GM12873 (cell line): ENCODE data around the gene ALOX12B.

Experiments
- TF ChIP-seq, protein P1 (sequence below): IDR thresholded peaks from 2 replicates; pipeline ENCODE4 v1.5.1; 2012; ENCODE audit warnings: low read depth, mild to moderate bottlenecking, moderate library complexity, low read length, control low read depth; ENCODE audit not compliant: insufficient read depth; ENCODE audit errors: missing control alignments

Gene ALOX12B

DNA sequence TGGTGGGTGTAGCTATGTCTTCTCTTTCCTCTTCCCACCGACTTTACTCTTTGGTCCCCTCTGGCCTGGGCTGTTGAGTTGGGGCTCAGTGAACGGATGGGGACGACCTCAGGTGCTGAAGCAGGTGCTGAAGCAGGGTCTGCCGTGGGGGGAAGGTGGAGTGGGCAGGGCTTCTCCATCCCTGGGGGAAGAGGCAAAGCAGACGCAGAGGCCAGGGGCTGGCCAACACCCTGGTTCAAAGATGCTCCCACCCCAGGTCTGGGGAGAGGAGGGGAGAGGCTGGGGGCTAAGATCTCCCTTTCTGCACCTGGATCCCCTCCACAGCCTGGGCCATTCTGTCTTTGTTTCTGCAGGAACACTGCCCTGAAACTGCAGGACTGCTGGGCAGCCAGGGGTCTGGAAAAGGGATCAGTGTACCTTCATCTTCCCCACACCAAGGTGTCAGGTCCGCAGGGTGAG lies 22.9 kb downstream of the ALOX12B start:
- TF ChIP-seq, protein P1, sequence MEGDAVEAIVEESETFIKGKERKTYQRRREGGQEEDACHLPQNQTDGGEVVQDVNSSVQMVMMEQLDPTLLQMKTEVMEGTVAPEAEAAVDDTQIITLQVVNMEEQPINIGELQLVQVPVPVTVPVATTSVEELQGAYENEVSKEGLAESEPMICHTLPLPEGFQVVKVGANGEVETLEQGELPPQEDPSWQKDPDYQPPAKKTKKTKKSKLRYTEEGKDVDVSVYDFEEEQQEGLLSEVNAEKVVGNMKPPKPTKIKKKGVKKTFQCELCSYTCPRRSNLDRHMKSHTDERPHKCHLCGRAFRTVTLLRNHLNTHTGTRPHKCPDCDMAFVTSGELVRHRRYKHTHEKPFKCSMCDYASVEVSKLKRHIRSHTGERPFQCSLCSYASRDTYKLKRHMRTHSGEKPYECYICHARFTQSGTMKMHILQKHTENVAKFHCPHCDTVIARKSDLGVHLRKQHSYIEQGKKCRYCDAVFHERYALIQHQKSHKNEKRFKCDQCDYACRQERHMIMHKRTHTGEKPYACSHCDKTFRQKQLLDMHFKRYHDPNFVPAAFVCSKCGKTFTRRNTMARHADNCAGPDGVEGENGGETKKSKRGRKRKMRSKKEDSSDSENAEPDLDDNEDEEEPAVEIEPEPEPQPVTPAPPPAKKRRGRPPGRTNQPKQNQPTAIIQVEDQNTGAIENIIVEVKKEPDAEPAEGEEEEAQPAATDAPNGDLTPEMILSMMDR = no peak

- TF ChIP-seq, protein P1 = no peak
Observed at GRCh38 chr17:8063761-8064534, 23.6 kb downstream of the ALOX12B start.

GRCh38 chr17:8062807-8063483 lies 24.6 kb downstream of the ALOX12B start:
- TF ChIP-seq, protein P1 = no peak

DNA sequence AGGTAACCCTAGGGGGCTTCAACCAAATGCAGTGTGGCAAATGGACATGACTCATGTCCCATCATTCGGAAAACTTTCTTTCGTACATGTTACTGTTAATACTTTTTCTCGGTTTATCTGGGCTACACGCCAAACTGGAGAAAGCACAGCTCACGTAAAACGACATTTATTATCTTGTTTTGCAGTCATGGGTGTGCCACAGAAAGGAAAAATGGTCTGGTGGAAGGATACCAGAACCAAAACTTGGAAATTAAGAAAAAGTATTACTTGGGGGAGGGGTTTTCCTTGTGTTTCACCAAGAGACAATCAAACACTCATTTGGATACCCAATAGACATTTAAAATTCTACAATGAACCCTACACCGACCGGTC lies 25.1 kb downstream of the ALOX12B start:
- TF ChIP-seq, protein P1 = no peak

- TF ChIP-seq, protein P1 = peak; percentile 72
Observed at GRCh38 chr17:8060274-8060673, 27.2 kb downstream of the ALOX12B start.

GRCh38 chr17:8059131-8059530 lies 28.4 kb downstream of the ALOX12B start:
- TF ChIP-seq, protein P1 = no peak

DNA sequence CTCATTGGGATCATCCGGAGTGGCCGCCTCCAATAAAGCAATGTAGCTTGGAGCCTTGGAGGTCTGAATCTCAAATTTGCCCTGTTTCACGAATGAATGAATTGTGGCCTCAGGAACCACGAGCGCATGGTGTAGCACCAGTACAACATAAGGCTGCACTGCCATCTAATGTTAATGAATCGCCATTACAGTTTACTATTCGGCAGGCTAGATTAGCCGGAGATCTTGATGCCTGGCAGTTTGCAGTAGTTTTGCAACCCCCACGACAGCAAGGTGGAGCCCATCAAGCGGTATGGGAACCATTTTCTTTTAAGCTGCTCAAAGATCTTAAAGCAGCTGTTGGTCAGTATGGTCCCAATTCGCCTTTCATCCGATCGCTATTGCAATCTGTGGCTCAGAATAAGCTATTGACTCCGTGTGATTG lies 29.8 kb downstream of the ALOX12B start:
- TF ChIP-seq, protein P1 = peak; percentile 74
